HG03039 (cell line): Measurements from ENCODE around the gene DDX43.
"Not testable (repeated sequence)": the region's sequence is repeated elsewhere in the genome, so short reads cannot be mapped to it uniquely, and the experiment has no call there.

ENCODE experiments used
- ATAC-seq: cut with Tn5 transposase; IDR thresholded peaks from one replicate; pipeline ENCODE4 v1.9.1; 2021; ENCODE audit warnings: mild to moderate bottlenecking, moderate library complexity; ENCODE audit not compliant: unreplicated experiment

Gene DDX43

DNA sequence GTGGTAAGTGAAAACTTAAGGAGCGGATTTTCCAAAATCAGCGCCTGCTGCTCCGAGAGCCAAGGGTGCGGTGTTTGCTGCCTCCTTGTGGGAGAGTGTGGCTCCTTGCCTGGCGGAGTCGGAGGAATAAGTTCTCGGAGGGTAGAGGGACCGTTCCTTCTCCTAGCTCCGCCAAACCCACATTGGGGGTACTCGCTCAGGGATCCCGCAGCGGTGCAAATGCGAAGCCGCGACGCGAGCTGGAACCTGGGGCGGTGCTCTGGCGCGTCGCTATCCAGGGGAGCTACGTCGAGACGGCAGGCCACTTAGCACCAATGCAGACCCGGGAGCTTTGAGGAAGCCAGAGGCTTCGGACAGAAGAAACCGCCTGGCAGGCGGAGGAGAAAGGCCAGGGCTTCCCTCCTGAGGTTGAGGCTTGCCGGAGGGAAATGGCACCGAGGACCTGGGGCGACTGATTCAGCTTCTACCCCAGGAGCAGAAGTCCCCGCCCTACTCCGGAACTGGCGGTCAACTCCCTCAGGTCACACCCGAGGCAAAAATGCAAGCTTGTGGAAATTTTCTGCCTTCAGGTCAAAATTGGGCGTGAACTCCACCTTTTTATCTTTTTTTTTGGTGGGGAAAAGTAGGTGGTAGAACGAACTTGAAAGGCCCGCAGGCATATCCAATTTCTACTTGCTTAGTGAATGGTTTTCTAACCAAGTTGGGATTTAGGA lies 5.7 kb upstream of the DDX43 start:
- peak; percentile 62 for ATAC-seq

DNA sequence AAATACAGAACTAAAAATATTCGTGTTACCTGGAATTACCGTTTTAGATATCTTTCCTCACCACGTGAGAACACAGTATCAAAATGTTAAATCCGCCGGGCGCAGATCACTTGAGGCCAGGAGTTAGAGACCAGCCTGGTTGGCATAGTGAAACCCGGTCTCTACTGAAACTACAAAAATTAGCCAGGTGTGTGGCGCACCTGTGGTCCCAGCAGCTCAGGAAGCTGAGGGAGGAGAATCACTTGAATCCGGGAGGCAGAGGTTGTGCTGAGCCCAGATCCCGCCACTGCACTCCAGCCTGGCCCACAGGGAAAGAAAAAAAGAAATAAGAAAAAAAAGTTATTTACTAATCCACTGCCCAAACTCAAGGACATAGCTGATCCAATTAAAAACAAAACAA lies 4.8 kb upstream of the DDX43 start:
- ATAC-seq = no peak

DNA sequence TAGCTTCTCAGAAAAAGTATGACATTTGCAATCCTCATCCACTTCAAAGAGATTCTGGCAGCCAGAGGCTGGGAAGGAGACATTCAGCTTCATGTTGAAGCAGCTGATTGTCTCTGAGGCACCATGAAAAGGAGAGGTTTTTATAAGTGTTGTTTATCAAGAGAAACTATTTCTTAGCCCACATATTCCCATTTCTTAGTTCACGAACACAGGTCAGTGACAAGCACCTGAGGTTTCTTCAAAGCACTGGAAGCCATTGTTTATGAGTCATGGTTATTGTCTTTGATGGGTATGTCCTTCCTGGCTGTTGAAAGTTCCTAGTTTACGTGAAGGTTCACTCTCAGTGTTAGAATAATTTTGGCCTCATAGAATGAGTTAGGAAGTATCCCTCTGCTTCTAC lies 3.0 kb upstream of the DDX43 start:
- ATAC-seq = no peak

DNA sequence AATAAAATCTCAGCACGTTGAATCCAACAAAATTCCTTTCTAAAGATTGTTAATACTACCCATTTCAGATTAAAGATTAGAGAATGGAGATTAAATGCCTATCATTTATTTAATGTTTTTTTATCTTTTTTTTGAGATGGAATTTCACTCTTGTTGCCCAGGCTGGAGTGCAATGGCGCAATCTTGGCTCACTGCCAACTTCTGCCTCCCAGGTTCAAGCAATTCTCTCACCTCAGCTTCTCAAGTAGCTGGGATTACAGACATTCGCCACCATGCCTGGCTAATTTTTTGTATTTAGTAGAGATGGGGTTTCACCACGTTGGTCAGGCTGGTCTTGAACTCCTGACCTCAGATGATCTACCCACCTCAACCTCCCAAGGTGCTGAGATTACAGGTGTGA lies 2.4 kb upstream of the DDX43 start:
- not testable (repeated sequence) for ATAC-seq

DNA sequence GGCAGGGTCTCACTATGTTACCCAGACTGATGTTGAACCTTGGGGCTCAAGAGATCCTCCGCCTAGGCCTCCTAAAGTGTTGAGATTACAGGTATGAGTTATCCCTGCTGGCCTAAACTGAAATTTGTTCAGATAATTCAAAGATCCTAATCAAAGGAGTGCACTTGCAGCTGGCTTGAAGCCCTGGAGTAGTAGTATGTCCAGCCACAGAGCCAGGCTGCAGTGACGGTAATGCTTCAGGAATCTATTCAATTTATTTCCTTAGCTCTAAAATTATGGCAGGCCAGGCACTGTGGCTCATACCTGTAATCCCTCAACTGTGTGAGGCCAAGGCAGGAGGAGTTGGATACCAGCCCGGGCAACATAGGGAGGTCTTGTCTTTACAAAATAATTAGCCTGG lies 1.4 kb upstream of the DDX43 start:
- ATAC-seq = no peak

DNA sequence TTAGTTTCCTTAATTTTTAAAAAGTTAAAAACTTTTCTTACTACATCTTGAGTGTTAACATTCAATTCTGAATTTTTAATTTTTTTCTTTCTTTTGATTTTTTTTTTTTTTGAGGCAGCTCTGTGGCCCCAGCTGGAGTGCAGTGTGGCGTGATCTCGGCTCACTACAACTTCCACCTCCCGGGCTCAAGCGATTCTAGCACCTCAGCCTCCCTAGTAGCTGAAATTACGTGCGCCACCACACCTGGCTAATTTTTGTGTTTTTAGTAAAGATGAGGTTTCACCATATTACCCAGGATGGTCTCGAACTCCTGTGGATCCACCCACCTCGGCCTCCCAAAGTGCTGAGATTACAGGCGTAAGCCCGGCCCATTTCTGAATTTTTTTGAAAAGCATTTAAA lies 1.2 kb downstream of the DDX43 start:
- no peak for ATAC-seq

DNA sequence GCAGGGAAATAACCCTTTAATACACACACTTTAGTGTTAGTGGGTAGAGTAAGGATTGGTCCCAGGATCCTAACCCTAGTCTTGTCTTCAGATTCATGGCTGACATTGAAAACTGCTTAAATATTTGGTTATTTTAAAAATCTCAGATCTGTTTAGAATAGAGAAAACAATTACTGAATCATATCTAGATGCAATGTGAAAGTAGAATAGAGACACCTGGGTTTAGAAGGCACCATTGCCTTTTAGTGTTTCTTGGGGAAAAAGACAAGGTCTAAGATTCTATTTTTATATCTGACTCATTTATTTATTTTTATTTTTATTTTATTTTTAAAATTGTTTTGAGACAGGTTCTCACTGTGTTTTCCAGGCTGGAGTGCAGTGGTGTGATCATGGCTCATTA lies 6.0 kb downstream of the DDX43 start:
- no peak for ATAC-seq

DNA sequence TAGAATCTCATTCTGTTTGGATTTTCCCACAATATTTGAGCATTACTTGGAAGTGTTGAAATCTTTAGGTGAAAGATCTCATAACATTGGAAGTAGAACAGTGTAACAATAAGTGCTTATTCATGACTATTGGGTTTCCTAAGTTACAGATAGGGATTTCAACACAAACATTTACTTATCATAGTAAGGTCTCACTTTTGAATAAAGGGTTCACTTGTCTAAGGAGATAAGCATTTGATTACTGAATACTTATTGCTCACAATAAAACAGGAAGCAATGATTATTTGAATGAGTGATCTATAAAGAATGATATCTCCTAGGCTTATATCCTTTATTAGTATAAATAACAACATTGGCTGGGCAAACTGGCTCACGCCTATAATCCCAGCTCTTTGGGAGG lies 14.8 kb downstream of the DDX43 start:
- ATAC-seq = no peak

DNA sequence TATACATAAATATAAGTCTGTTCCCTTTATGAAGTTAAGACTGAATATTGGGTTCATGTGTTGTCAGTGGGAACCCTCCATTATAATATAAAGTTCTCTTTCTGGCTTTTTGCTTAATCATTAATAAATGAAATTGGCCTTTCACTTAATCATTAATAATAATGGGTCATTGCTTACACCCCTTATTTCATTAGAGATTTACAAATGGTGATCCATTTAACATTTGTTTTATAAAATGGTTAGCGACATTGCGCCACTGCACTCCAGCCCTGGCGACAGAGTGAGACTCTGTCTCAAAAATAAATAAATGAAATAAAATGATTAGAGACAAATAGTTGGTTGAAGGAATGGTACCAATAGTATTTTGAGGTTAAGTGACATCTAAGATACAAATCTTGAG lies 18.5 kb downstream of the DDX43 start:
- ATAC-seq = no peak

DNA sequence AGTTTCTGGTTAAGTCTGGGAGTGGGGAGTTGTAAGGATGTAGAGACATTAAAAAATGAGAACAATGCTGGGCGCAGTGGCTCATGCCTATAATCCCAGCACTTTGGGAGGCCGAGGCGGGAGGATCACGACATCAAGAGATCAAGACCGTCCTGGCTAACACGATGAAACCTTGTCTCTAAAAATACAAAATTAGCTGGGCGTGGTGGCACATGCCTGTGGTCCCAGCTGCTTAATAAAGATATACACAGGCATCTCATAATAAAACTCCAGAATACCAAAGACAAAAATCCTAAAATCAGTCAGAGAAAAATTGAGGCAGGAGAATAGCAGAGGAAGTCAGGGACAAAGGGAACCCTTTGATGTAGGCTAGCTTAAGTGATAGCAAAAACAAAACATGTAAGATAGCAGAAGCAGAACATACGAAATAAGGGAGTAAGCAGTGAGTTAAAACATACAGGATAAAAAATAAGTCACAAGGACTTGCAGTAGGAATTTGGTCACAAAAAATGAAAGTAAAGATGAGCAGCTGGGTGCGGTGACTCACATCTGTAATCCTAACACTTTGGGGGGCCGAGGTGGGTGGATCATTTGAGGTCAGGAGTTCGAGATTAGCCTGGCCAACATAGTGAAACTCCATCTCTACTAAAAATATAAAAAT lies 23.6 kb downstream of the DDX43 start:
- no peak for ATAC-seq

DNA sequence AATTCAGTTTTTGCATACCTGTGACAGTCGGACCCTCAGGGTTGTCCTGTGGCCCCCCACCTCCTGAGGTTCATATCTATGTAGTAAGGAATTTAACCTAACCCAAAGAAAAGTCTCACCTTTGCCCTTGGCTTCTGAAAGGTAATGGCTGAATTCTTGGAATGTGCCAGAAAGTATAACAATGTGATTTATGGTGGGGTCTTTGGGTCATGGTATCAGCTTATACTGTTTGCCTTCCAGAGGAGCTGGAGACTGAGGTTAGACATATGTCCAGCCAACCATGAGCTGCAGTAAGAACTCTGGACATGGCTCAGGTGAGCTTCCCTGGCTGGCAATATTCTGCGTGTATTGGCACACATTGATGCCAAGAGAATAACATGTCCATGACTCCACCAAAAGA lies 26.9 kb downstream of the DDX43 start:
- ATAC-seq = no peak

DNA sequence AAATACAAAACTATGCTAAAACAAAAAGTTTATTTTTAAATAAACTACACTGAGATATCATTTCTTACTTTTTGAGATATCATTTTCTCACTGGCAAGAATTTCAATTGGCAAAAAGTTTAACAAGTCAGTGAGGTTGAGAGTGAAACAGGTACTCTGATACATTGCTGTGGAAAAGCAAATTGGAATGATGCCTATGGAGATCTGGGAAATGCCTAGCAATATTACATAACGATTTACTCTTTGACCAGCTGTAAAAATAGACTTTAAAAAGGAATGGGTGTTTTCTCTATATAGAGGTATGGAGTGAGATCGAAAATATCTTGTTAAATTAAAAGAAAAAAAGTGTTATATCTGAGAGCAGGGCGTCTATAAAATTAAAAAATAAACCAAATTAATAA lies 40.6 kb downstream of the DDX43 start:
- no peak for ATAC-seq

DNA sequence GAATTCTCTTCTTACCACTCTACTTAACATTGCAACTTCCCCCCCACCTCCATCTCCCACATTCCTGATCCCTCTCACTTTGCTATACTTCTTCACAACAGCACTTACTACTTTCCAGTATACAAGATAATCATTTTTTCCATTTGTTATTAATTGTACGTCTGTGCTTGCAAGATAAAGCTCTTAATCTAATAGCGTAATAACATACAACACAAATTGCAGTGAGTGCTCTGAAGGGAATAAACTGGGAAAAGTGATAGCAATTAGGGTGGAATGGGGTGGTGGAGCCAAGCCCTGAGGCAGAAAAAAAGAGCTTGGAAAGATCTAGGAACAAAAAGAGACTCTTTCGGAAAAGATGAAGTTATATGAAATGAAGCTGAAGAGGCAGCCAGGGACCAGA lies 48.9 kb downstream of the DDX43 start:
- ATAC-seq = no peak

DNA sequence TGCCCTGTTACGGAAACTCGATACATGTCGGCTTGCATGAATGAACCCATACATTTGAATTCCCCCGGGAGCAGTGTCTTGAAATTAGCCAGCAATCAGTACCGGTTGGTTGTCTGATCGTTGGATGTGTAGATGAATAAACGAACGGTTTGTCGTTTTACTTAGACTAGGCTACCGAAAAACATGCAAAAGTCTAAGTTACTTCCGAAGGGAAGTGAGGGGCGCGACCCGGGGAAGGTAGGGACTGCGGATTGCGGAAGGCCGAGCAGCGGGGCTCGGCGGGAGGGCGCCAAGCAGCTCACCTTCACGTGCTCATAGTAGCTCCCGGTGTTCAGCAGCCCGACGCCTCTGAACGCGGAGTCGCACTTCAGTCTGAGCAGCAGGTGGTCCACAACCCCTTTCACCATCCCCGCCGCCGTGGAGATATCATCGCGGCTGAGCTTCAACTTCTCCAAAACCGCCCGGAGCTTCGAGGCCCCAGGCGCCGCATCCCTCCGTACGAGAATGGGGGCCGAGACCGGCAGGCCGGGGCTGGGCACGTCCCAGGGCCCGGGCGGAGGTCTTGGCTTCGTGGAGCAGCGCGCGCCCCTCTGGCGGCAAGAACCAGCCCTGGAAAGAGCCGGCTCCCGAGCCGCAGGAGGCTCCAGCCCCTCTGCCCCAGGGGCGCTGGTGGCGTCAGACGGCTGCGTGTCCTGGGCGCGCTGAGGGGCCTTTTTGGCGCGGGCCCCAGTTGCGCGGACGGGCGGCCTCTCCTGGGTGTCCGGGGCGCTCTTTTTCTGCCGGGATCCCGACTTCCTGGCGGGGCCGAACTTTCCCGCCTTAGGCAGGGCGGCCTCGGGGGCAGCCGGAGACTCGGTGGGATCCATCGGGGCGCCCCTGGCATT lies 56.8 kb downstream of the DDX43 start:
- ATAC-seq = peak; percentile 55

DNA sequence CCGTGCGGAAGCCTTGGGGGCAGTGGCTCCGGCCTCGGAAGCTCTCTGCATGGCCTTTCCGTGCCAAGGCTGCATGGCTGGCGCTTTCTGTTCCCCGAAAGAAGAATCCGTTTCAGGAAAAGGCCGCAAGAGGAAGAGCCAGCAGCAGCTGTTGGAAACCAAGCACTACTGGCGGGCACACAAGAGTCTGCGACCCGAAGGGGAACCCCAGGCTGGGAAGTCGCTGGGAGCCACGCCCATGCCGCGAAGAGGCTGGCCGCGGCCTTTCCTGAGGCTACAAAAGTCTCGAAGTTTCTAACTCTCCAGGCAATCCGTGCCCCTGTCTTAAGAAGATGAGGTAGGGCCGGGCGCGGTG lies 57.5 kb downstream of the DDX43 start, which contains the start of gene CGAS:
TSS of gene CGAS (minus strand) at position 191 of the 355 bp plus-strand sequence. CDS start at position 75, 116 bp downstream.
- ATAC-seq = peak; percentile 81

DNA sequence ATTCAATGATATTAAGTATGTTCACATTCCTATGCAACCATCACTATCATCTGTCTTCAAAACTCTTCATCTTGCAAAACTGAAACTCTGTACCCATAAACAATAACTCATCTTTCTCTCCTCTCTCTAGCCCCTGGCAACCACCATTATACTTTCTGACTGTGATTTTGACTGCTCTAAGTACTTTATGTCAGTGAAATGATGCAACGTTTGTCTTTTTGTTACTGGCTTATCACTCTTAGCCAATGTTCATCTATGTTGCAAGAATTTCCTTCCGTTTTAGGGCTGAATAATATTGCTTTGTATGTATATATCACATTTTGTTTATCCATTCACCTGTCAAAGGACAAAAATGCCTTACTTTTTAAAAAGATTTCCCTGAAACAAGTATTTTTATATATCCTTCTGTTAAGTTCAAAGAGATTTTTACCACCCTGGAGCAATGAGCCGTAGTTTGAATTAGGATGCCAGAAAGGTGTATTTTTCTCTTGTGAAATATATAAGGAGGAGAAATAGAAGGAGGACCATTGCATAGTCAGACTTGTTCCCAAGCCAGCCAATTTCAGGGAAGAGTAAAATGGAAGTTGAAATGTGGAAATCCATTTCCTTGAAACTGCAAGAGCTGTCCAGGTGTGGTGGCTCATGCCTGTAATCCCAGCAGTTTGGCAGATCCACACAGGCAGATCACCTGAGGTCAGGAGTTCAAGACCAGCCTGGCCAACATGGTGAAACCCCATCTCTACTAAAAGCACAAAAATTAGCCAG lies 61.4 kb downstream of the DDX43 start:
- no peak for ATAC-seq

DNA sequence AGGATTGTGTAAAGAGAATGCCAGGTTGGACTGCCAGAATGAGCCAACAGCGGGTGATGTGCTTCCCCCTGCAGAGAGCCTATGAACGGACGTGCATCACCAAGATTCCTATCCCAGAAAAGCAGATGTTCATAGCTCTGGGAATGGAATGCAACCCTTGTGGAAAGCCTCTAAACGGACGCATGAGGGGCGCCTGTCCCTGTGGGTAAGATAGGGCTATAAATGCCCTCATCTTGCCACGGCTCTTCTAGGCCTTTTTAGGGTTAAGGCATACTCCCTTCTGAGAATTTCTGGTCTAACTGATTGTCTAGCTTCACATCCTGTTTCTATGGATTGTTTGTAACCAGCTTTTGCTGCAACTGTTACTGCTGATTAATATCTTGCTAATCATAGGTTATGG lies 64.8 kb downstream of the DDX43 start:
- ATAC-seq = not testable (repeated sequence)

DNA sequence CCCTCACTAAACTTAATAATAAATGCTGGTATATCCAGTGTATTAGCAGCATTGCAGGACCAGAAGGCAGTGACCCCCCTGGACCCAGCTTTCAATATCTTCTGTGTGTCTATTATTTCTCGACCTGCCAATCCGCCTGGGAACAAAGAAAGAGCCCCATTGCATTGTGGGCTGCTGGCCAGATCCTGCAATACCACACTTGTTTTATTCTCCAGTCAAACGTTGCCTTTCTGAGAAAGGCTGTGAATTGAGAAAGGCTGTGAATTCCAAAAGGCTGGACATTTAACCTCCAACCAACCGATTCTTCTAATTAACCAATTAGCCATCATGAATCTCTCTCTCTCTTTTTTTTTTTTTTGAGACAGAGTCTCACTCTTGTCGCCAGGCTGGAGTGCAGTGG lies 65.4 kb downstream of the DDX43 start:
- ATAC-seq = no peak

DNA sequence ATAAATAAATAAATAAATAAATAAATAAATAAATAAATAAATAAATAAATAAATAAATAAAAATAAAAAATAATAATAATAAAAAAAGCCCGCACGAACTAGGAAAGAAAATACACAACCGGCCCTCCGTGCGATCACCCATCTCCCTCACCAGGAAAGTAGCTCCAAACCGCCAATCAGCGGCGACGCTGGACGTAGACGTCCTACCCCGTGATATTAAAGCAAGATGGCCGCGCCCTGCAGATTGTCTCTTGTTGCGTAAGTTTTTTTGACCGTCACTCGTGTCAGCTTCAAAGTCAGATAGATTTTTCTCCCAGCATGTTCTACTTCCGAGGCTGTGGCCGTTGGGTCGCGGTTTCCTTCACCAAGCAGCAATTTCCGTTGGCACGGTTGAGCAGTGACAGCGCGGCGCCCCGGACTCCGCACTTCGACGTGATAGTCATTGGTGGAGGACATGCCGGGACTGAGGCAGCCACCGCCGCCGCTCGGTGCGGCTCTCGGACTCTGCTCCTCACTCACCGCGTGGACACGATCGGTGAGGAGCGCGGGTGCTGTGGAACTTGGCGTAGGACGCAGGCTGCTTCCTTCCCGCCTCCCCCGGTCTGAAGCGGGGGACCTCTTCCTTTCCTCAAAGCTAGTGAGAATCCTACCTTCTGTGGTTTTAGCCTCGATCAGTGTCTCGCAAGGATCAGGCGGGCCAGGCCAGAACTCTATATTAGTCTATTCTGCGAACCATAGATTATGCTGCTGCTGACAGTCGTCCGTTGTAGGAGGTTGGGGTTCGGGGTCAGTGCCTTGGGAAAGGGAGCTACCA lies 67.1 kb downstream of the DDX43 start, which contains the start of gene MTO1:
TSS of gene MTO1 (plus strand) at position 201 of the 814 bp plus-strand sequence. CDS start at position 319, 118 bp downstream.
- peak; percentile 93 for ATAC-seq
